ENCODE data around the gene FLAD1.

Gene FLAD1

GRCh38 chr1:155005076-155006011 is 22.2 kb downstream of the FLAD1 start:
- peak; percentile 57 for DNase-seq

GRCh38 chr1:155006601-155007101 is 23.5 kb downstream of the FLAD1 start:
- peak; percentile 66 for DNase-seq

DNA sequence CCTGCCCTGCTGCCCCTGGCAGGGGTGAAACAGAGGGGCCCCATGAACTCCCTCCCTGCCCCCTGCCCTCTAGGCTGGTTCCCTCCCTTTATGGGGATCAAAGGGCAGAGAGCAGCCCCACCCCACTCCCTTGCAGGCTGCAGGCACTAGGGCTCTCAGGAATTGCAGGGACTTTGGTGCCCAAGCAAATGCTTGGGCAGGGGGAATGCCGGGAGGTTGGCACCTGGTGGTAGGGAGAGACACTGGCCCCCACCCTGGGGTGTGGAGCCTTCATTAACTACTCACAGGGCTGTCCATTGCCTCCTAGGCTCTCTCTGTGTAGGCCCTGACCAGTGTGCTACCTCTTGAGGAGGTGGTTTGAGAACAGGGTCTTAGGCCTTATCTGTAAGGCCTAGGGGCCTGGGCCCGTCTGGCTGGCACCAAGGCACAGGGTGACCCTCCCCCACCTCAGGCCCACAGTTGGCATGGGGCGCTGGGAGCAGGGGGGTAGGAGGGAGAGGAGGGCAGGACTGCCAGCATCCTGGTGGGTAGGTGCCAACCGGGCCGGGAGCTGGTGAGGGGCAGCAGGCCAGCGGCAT is 24.2 kb downstream of the FLAD1 start:
- DNase-seq: no peak

GRCh38 chr1:155008015-155008941 is 25.1 kb downstream of the FLAD1 start:
- DNase-seq: no peak

DNA sequence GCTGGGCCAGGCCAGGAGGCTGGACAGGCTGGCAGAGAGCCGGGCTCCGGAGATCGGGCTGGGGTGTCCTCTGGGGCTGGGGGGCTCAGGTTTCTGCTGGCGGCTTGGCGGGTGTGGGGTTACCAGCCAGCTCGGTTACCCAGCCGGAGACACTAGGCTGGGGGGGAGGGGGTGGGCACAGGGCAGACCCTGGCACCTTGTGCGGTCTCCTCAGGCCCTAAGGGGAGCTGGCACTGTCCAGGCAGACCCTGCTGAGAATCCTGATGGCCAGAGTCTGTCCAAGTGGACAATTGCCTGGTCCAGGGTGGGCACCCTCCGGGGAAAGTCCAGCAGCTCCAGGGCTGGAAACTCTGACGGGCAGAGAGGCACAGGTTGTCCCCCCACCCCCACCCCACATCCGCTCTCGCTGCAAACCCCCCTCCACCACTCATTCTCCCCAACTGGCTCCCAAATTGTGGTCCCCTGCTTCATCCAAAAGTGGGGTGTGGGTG is 26.1 kb downstream of the FLAD1 start:
- no peak for DNase-seq

GRCh38 chr1:155009742-155010141 is 26.6 kb downstream of the FLAD1 start:
- DNase-seq: no peak

DNA sequence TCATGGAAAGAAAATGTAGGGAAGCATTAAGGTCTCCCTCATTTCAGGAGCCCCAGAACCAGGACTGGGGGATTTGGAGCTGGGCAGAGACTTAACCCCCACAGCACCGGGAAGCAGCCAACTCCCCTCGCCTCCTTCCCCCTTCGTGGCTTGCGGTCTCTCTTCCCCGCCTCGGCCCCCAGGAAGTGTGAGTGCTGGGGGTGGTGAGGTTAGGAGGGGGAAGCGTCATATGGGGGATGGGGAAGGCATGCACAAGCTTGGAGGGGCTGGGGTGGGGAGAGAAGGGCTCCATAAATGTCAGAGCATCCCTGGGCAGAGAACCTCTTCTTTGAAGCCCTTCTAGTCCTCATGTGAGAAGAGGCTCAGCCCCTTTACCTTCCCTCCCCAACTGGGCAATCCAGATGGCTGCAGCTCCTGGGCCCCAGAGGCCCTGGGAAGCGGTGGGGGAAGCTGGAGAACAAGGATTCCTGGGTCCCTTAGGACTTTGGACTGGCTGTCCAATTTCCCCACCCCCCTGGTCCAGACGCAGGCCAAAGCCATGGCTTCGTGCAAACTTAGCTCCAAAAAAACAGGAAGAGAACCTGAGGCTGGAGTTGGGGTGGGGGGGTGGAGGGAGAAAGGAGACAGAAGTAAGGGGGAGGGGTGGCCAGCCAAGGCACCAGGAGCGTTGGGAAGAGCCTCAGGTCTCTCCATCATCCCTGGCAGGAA is 27.2 kb downstream of the FLAD1 start:
- no peak for DNase-seq

DNA sequence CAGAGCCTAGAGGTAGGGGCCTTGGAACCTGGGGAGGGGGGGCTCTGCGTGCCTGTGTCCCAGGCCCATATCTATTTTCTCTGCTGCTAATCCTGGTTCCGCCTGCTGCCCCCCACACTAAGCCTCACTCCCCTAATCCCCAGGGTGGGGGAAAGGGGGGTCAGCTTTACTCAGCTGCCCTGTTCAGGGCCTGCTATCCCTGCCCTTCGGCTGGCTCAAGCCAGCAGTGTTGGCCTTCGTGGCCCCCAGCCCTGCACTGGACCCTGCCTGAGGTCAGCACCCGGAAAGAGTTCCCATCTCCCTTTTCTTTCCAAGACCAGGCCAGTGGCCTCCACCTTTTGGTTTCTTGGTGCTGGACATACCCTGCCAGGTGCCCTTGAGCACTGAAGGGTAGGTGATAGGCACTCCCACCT is 27.9 kb downstream of the FLAD1 start:
- no peak for DNase-seq

DNA sequence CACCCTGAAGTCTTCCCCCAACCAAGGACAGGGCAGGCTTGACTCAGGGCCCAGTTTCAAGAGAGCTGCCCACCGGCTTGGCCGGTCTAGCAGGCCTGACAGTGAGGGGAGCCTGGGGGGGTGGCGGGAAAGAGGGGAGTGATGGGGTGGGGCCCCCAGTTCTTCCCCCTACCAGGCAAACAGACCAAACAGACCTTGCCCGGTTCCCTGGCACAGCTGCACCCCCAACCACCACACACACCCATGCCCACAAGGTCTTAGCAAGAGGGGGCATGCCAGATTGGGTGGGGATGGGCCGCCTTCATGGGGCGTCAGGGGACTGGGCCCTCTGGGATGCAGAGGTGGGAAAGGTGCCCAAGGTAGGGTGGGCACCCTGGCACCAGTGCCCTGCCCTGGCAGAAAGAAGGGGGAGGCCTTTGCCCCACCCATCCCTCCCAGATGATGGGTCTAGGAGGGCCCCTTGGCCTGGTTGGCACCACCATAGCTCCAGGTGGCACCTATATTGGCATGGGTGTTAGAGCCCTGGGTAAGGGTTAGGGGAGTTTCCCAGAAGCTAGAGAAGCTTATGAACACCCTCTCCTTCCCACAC is 28.4 kb downstream of the FLAD1 start:
- no peak for DNase-seq

- no peak for DNase-seq
Measured at GRCh38 chr1:155012026-155012546, 28.9 kb downstream of the FLAD1 start.

DNA sequence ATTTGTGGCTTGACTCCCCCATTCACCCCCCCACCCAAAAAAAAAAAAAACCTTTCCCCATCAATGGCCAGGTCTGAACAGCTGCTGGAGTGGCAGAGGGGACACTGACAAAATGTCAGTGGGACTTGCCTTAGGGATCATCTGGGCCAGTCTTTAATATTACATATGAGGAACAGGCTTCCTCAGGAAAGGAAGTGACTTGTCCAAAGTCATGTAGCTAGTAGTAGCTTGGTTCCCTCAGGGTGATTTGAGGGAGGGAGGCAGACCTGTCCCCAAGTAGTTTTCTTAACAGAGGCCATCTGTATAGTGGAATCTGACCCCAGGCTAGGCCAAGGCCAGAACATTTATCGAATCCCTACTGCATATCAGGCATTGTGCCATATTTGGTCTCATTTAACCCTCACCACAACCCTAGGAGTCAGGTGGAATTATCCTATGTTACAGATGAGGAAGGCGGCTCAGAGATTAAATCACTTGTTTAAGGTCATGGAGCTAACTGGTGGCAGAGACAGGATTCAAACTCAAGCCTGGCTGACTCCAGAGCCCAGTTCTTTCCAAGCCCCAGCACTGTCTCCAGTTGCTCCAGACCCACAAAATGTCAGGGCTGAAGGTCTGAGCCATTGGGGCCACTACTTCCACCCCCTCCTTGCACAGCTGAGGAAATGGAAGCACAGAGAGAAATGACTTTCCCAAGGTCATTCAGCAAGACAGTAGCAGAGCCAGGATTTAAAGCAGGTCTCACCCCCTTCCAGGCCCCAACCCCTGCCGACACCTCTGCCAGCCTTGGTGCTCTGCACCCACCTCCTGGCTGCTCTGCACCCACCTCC is 29.8 kb downstream of the FLAD1 start:
- DNase-seq: no peak

- no peak for DNase-seq
Measured at GRCh38 chr1:155013632-155014031, 30.5 kb downstream of the FLAD1 start.

DNA sequence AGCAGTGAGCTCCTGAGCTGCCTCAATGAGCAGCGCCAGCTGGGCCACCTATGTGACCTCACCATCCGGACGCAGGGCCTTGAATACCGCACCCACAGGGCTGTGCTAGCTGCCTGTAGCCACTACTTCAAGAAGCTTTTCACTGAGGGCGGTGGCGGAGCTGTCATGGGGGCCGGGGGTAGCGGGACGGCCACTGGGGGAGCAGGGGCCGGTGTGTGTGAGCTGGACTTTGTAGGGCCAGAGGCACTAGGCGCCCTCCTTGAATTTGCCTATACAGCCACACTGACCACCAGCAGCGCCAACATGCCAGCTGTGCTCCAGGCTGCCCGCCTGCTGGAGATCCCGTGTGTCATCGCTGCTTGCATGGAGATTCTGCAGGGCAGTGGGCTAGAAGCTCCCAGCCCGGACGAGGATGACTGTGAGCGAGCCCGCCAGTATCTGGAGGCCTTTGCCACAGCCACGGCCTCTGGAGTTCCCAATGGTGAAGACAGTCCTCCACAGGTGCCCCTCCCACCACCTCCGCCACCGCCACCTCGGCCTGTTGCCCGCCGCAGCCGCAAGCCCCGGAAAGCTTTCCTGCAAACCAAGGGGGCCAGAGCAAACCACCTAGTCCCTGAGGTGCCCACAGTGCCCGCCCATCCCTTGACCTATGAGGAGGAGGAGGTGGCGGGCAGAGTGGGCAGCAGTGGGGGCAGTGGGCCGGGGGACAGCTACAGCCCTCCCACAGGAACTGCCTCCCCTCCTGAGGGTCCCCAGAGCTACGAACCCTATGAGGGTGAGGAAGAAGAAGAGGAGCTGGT is 31.8 kb downstream of the FLAD1 start:
- DNase-seq: no peak

DNA sequence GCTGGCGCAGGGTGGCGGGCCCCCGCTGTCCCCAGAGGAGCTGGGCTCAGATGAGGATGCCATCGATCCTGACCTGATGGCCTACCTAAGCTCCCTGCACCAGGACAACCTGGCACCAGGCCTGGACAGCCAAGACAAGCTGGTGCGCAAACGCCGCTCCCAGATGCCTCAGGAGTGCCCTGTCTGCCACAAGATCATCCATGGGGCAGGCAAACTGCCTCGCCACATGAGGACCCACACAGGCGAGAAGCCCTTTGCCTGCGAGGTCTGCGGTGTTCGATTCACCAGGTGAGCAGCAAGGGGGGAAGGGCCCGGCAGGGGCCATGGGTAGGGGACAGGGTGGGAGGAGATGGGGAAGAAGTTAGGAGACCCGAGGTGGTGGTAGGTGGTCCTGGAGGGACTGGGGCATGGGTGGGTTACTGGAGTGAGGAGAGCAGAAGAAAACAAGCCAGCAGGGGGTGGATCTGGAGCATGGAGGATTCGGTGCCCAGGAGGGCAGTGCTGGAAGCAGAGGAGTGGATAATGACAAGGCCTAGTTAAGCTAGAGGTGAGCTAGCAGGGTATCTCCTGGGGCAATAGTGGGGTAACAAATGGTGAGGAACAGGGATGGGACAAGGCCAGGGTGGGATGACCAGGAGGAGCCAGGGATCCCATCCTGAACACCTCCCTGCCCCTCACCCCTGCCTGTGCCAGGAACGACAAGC is 32.5 kb downstream of the FLAD1 start:
- DNase-seq: no peak

- no peak for DNase-seq
Measured at GRCh38 chr1:155016231-155016831, 33.2 kb downstream of the FLAD1 start.

GRCh38 chr1:155017041-155017945 is 34.1 kb downstream of the FLAD1 start:
- peak; percentile 91 for DNase-seq

DNA sequence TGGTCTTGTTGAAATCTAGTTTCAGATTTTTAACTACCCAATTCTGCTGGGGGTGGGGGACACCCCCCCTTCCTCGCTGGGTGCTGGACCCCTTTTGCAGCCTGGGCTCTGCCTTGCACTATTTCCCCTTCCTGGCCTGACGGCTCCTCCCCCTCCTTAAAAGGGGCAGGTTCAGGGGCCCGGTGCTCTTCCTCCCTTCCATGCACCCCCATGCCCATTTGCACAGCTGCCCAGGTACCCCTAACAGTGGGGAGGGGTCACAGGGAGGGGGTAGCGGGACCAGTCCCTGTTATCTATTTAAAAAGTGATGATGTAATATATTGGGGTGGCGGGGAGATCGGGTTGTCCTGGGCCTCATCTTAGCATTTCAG is 34.8 kb downstream of the FLAD1 start:
- DNase-seq: no peak
